Jurkat, Clone E6-1 (cell line): ENCODE data around the gene SLC7A6OS. TPM values are rescaled to one million over a fixed set of nuclear protein-coding genes. Genes with fewer than 3 reads are reported as not detected.
A peak's percentile ranks its signal among the peaks of the same experiment; 100 is the strongest.

Experiments used
- DNase-seq: peaks from one replicate; pipeline ENCODE4 v3.0.0-alpha.2; 2011; ENCODE audit warnings: low read depth, low spot score
- H3K4me3 ChIP-seq: 2 replicates; pipeline ENCODE4 v1.5.1; 2011; ENCODE audit warnings: mild to moderate bottlenecking, low read length, control low read depth, moderate library complexity
- polyA plus RNA-seq: library from polyadenylated mRNA; unstranded; fragments of >200 nt; gene quantifications from one replicate; pipeline ENCODE4 v1.2.1, GENCODE V29; 2012; ENCODE audit warnings: missing spikeins; ENCODE audit not compliant: insufficient read length, insufficient read depth

The SLC7A6OS gene
- 16.5 TPM for polyA plus RNA-seq

DNA sequence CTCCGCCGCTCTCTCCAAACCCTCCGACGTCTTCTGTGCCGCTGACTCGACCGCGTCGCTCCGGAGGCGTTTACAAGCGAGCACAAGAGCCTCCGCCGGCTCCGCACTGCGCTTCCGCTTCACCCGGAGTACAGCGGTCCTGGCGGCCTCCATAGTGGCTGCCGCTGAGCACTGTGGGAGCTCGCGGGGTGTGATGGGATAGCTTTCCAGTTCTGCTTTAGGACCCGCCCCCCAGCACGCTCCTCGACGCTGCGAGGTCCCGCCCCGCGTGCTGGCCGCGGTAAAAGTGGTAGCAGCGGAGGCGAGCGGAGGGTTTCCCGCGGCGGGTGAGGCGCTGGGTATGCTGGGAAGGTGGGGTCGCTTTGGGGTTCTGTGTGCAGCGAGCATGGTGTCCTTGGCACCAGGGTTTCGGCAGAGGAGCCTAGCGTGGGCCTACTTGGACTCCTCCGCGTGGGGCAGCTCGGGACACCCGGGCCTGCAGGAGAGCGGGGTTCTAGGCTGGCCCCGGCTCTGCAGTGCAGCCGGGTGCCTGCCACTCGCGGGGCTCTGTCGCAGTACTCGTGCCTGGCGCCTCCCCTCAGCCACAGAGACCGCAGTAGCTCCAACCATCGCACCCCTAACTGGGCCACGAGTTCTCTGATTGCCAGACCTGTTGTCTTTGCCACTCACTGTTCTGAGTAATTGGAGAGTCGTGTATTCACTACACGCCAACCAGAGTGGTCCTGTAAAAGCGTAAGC lies at the start of gene SLC7A6OS, which contains the start of gene PRMT7:
Gene SLC7A6OS (minus strand): TSS at position 173 of the 738 bp plus-strand sequence. CDS start 20 bp downstream, at position 153.
Gene PRMT7 (plus strand): TSS at position 246 of the 738 bp plus-strand sequence. CDS start 4,961 bp downstream, outside the sequence.
- peak within 1 kb of the TSS; percentile 99 for H3K4me3 ChIP-seq
- DNase-seq, result peak; percentile 92

DNA sequence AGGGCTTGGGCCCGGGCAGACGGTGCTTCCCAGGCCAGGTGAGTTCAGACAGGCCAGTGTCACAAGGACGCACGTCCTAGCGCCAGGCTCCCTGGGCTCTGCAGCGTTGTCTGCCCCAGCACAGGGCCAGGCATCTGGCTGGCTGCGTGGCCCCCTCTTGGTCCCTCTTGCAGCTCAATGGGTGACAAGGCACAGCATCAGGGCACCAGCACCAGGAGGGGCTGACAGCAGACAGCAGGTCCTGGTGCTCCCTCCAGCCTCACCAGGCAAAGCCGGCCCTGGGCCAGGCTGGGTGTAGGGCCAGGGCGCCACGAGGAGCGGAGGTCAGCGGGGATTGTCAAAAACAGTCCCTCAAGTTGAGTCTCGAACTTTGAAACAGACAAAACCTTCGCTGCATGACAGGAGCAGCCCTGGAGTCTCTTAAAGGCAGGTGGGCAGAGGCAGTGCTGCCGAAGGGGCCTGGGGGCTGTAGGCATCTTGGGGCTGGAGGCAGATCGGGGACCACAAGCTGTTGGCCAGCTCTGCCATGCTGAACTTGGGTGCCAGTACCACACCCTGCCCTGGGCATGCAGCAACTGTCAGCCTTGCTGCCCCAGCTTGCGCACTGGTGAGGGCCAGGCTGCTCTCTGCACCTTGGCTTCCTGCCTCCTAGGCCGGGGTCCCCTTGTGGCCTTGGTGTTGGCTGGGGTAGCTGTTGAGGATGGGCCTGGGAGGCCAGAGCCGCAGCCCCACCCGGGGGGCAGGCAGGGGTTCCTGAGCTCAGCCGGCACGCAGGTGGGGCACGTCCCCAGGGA lies 48.8 kb upstream of the SLC7A6OS start:
- H3K4me3 ChIP-seq, result no peak overlapping the region

DNA sequence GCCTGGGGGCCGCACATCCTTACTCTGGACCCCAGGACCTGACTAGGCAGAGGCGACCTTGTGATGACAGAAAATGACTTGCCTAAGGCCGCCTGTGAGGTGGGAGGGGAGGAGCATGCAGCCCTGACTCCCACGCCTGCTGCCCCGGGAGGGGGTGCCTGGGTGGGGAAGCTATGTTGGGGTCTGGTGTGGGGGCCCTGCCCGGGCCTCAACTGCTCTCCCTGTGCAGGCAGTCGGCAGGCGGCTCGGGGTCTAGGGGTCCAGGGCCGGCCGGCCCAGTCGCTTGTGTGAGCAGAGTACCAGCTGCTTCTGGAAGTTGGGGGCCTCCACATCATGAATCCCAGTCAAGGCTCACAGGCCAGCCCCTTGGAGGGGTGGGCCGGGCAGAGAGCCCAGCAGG lies 48.2 kb upstream of the SLC7A6OS start:
- no peak overlapping the region for H3K4me3 ChIP-seq
- DNase-seq, result no peak

More for the DNA sequence above, 48.8 kb upstream of the SLC7A6OS start:
- no peak for DNase-seq

GRCh38 chr16:68357923-68358322 lies 47.2 kb upstream of the SLC7A6OS start:
- no peak for DNase-seq

DNA sequence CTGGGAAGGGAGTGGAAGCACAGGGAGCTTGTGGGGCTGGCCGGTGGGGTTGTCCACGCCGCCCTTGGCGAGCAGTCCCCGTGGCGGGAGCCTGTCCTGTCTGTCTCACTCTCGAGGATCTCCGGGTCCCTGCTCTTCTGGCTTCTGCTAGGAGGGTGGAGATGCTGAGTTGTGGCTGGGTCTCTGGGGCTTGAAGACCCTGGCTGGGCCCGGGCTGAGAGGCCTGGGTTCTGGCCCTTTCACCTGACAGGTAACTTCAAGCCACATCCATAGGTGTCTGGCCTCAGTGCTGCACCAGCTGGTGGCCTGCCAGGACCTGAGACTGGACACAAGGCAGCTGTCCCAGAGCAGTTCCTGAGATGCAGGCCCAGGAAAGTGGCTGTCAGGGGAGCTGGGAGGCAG lies 46.8 kb upstream of the SLC7A6OS start:
- no peak overlapping the region for H3K4me3 ChIP-seq

More at GRCh38 chr16:68357923-68358322, 47.2 kb upstream of the SLC7A6OS start:
- no peak overlapping the region for H3K4me3 ChIP-seq

GRCh38 chr16:68356919-68357286 lies 46.2 kb upstream of the SLC7A6OS start:
- H3K4me3 ChIP-seq, result peak overlapping the region; percentile 30
- no peak for DNase-seq

More for the DNA sequence above, 46.8 kb upstream of the SLC7A6OS start:
- no peak for DNase-seq

DNA sequence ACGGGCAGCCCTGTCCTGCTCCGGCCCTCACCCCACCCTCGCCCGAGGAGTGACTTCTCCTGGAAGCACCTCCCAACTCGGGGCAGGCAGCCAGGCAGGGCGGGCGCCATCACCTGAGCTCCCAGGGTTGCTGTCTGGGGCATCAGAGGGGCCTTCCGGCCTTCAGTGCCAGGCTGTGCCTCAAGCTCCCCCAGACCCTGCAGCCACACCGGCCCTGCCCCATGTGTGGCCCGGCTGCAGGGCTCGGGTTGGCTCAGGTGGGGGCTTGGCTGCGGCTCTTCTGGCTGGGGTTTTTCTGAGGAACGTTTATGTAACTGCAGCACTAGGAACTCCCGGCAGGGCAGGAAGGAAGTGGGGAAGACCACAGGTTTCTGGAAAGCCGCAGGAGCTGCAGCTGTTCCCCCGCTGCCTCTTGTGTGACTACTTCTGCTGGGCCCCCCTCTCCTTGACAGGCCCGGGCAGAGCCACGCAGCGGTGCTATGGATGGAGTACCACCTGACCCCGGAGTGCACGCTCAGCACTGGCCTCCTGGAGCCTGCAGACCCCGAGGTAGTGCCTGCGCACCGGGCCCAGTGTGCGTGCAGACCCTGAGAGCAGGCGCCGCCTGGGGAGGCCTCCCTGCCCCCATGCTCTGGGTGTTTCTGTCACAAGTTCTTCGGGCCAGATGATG lies 45.6 kb upstream of the SLC7A6OS start:
- peak; percentile 96 for DNase-seq
- H3K4me3 ChIP-seq, result peak overlapping the region; percentile 30

DNA sequence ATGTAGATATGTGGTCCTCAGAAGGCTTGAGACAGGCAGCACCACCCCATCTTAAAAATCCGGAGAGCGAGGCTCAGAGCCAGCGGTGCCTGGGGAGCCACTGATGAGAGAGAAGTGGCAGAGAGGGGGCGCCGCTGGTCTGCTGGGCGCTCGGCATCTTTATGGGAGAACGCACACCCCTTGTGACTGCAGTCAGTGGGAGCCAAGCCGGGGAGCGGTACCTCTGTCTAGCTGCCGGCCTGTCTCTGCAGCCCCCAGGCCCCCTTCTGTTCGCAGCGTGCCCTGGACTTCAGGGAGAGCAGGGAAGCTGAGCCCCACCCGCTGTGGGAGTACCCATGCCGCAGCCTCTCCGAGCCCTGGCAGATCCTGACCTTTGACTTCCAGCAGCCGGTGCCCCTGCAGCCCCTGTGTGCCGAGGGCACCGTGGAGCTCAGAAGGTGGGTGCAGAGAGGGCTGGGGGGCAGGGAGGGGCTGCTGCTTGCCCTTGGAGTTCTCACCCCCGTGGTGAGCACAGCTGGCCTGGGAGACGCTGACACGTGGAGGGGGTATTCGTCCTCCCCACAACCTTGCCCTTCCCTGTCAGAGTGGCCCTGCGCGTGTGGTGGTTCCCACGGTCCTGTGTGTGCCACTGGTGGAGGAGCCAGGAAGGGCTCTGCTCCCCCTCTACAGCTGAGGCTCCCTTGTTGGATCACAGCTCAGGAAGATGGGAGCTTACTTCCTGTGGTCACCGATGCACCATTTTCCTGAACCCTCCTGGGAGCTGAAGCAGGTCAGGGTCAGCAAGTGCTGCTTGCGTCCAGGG lies 44.9 kb upstream of the SLC7A6OS start:
- DNase-seq, result no peak
- H3K4me3 ChIP-seq, result peak overlapping the region; percentile 21

DNA sequence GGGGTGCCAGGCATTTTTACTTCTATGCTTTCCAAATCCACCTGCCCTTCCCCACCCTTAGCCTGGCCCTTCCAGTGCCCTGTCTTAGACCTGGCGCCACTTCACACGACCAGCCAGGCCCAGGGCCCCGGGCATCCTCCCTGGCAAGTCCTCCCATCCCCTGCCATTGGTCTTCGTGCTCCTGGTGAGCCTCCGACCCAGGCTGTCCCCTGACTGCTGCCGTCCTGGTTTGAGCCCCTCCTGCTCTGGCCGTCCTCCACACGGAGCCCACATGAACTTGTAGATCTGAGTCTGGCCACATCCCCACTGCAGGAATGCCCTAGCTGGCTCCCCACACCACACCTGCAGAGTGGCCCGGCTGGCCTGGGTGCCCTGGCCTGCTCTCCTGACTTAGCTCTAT lies 44.1 kb upstream of the SLC7A6OS start:
- DNase-seq, result no peak
- no peak overlapping the region for H3K4me3 ChIP-seq

GRCh38 chr16:68353366-68353765 lies 42.6 kb upstream of the SLC7A6OS start:
- H3K4me3 ChIP-seq, result no peak overlapping the region
- DNase-seq, result no peak

DNA sequence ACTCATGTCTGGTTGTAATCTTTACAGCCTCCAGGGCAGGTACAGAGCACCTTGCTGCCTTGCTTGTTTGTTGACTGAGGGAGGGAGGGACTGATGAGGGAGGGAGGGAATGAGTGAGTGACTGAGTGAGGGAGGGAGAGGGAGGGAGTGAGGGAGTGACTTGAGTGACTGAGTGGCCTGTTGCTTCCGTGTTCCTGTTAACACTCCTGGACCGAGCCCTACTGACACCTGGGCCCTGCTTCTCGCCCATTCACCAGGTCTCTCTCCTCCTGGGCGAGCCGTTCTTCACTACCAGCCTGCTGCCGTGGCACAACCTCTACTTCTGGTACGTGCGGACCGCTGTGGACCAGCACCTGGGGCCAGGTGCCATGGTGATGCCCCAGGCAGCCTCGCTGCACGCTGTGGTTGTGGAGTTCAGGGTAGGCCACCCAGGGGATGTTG lies 41.3 kb upstream of the SLC7A6OS start:
- H3K4me3 ChIP-seq, result no peak overlapping the region
- no peak for DNase-seq

GRCh38 chr16:68351463-68351862 lies 40.7 kb upstream of the SLC7A6OS start:
- no peak overlapping the region for H3K4me3 ChIP-seq
- no peak for DNase-seq

GRCh38 chr16:68350813-68351350 lies 40.1 kb upstream of the SLC7A6OS start:
- DNase-seq, result no peak
- H3K4me3 ChIP-seq, result no peak overlapping the region

GRCh38 chr16:68349838-68350410 lies 39.2 kb upstream of the SLC7A6OS start:
- no peak overlapping the region for H3K4me3 ChIP-seq
- no peak for DNase-seq

- no peak for DNase-seq
Observed at GRCh38 chr16:68348639-68349445, 38.1 kb upstream of the SLC7A6OS start.

GRCh38 chr16:68347605-68348004 lies 36.9 kb upstream of the SLC7A6OS start:
- DNase-seq, result no peak
- no peak overlapping the region for H3K4me3 ChIP-seq

More at GRCh38 chr16:68348639-68349445, 38.1 kb upstream of the SLC7A6OS start:
- H3K4me3 ChIP-seq, result no peak overlapping the region

DNA sequence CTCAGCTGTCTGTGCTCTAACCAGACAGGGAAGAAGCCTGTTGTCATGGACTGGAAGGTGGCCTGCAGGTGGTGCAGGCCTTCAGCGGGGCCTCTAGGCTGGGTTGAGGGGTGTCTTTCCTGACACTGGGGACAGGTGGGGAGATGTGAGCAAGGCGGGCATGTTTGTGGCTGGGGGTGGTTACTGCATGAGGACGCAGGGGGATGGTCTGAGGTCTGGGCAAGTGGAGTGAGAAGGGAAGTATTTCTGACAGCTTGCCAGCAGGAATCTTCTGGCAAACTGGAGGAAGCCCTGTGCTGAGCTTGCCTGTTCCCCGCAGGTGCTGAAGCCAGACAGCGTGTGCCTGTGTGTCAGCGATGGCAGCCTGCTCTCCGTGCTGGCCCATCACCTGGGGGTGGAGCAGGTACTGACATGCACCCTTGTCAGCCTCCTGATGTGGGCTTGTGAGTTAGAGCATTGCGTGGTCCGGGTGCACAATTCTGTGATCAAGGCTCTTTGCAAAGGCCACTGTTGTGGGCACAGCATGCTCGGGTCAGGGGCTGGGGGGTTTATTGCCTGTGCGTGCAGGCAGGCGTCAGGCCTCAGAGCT lies 36.2 kb upstream of the SLC7A6OS start:
- H3K4me3 ChIP-seq, result no peak overlapping the region

More for the DNA sequence above, 36.2 kb upstream of the SLC7A6OS start:
- DNase-seq, result no peak
